Neural cell (in vitro differentiated cells): ENCODE results near the gene RHPN2.
"Not testable (repeated sequence)": the region's sequence is repeated elsewhere in the genome, so short reads cannot be mapped to it uniquely, and the experiment has no call there.

Source experiments
- CTCF ChIP-seq: fragments of 450-650 bp; IDR thresholded peaks from 2 replicates; pipeline ENCODE4 v1.5.1; 2014; ENCODE audit warnings: antibody characterized with exemption, mild to moderate bottlenecking, moderate library complexity; ENCODE audit not compliant: poor library complexity, severe bottlenecking
- EZH2 ChIP-seq: fragments of 200-600, 300-800 bp; shearing (Covaris generic), sonication (generic); IDR thresholded peaks from 2 replicates; pipeline ENCODE4 v1.6.1; 2014; ENCODE audit warnings: antibody characterized with exemption, low read length, borderline replicate concordance, mild to moderate bottlenecking; ENCODE audit not compliant: insufficient read depth, poor library complexity, severe bottlenecking
- POLR2AphosphoS5 ChIP-seq: IDR thresholded peaks from 2 replicates; pipeline ENCODE4 v1.6.1; 2012

GRCh38 chr19:32982488-32982887, 82.2 kb downstream of the RHPN2 start:
- TF ChIP-seq POLR2AphosphoS5, CTCF, EZH2: not testable (repeated sequence)
